Articular chondrocyte of knee joint (primary cell): ENCODE data around the gene KLHL30. TPM values are rescaled to one million over a fixed set of nuclear protein-coding genes. Genes with fewer than 3 reads are reported as not detected.

ENCODE experiments used
- total RNA-seq: library from RNA; depleted of rRNA; stranded (reverse); fragments of >200 nt; gene quantifications from 2 replicates; pipeline ENCODE4 v1.2.3, GENCODE V29; 2012

The KLHL30 gene
- total RNA-seq: 0.22 and 0.39 TPM in 2 replicates

GRCh38 chr2:238138331-238139195, at the start of gene KLHL30:
KLHL30 (plus strand) TSS chr2:238138668; CDS start chr2:238140755, 2,087 bp downstream.

GRCh38 chr2:238100049-238100820, 38.2 kb upstream of the KLHL30 start, which contains the start of gene ESPNL:
ESPNL (plus strand) TSS chr2:238100340; CDS start chr2:238100420, 80 bp downstream.

GRCh38 chr2:238158509-238159070, 20.1 kb downstream of the KLHL30 start, which contains the start of gene ERFE:
ERFE (plus strand) TSS chr2:238158970; CDS start chr2:238159008, 38 bp downstream.

Other genes with a start within 250 kb of the KLHL30 start
- gene UBE2F, start 171.7 kb upstream of the KLHL30 start, total RNA-seq: 57.9 and 62.8 TPM in 2 replicates
- gene SCLY, start 77.7 kb upstream of the KLHL30 start, total RNA-seq: 8.4 and 11.2 TPM in 2 replicates
- gene ESPNL, start 38.3 kb upstream of the KLHL30 start, total RNA-seq: 1.3 and 7.3 TPM in 2 replicates
- 3.3 and 3.7 TPM in 2 replicates for gene ERFE, start 20.3 kb downstream of the KLHL30 start, total RNA-seq
- 21.9 and 26.1 TPM in 2 replicates for gene ILKAP, start 65.0 kb downstream of the KLHL30 start, total RNA-seq
- 0.86 and 1.6 TPM in 2 replicates for gene HES6, start 101.4 kb downstream of the KLHL30 start, total RNA-seq
- gene PER2, start 149.9 kb downstream of the KLHL30 start, total RNA-seq: 5.6 and 6.1 TPM in 2 replicates
- 10.3 and 11.2 TPM in 2 replicates for gene TRAF3IP1, start 181.8 kb downstream of the KLHL30 start, total RNA-seq